Measurements from ENCODE around the gene CTBP2. TPM values are rescaled to one million over a fixed set of nuclear protein-coding genes. Genes with fewer than 3 reads are reported as not detected.
A peak's percentile ranks its signal among the peaks of the same experiment; 100 is the strongest.

The CTBP2 gene
- total RNA-seq, 4 donors from 2014 or later, result 65.9 to 129 (median 71.2) TPM

- H3K27me3 ChIP-seq, result no peaks in the 10 kb centered on the region
- no peak for TF ChIP-seq CTCF (IDR thresholded peaks at IDR 0.05)
- no peak for TF ChIP-seq POLR2A (IDR thresholded peaks at IDR 0.05)
- H3K9me3 ChIP-seq, result no peaks in the 10 kb centered on the region
- H3K27ac ChIP-seq, result no peak overlapping the region
- DNase-seq, result peak in 1 of 2 donors; percentile 11
- H3K4me1 ChIP-seq, result peaks cover 5 to 9% of the 10 kb centered on the region in 2 donors
- H3K36me3 ChIP-seq, result no peaks in the 10 kb centered on the region
- intact Hi-C loops (cut with DNase I; ENCODE audit: low total_unique reads), result no loop called here
- H3K4me3 ChIP-seq, result no peak overlapping the region
Measured at GRCh38 chr10:125103466-125103865, 56.9 kb downstream of the CTBP2 start.

DNA sequence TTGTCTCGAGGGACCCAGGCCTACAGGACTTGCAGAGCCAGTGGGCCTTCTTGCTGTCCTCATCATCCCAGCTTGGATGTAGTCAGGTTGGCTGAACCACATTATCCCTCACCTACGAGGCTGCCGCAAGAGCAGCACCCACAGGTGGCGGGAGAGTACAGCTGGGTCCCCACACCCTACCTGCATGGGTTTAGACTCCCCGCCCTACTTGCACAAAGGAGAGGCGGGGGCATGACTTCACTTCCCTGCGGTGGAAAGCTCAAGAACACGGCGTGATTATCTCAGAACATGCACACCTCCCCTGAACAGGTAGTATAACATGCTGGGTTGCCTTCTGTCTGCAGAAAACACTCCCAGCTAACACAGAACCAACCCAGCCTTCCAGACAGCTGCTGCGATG lies 57.5 kb downstream of the CTBP2 start:
- Histone ChIP-seq H3K27me3 (no peaks in the 10 kb centered on the region), H3K4me1 (peaks cover 5 to 9% of the 10 kb centered on the region in 2 donors), H3K9me3 (no peaks in the 10 kb centered on the region), H3K4me3 (no peak overlapping the region), H3K36me3 (no peaks in the 10 kb centered on the region), H3K27ac (no peak overlapping the region)
- peak in 1 of 2 donors; percentile 9 for DNase-seq
- TF ChIP-seq CTCF (IDR thresholded peaks at IDR 0.05), result no peak
- no peak for TF ChIP-seq POLR2A (IDR thresholded peaks at IDR 0.05)
- intact Hi-C loops (cut with DNase I; ENCODE audit: low total_unique reads), result no loop called here

DNA sequence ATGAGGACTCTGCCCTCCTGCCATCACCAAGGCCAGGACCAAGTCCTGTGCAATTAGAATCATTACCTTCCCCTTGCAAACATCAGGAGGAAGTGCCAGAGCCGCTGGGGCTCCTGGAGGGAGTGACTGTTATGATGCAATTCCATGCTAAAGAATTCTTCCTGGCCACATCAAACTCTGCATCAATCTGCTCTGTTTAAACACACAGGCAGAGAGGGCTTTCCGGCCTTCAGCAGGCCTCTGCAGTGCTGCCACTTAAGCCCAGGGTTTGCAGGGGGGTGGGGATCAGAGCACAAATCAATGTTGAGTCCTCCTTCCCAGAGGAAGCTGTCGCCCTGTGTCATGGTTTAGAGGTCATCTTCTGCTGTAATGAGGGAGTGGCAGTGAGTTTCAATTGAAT lies 58.1 kb downstream of the CTBP2 start:
- no peak overlapping the region for H3K27ac ChIP-seq
- peaks cover 5 to 9% of the 10 kb centered on the region in 2 donors for H3K4me1 ChIP-seq
- H3K4me3 ChIP-seq, result no peak overlapping the region
- no peaks in the 10 kb centered on the region for H3K36me3 ChIP-seq
- H3K9me3 ChIP-seq, result no peaks in the 10 kb centered on the region
- no peaks in the 10 kb centered on the region for H3K27me3 ChIP-seq
- intact Hi-C loops (cut with DNase I; ENCODE audit: low total_unique reads), result no loop called here
- peak in 1 of 2 donors; percentile 10 for DNase-seq
- TF ChIP-seq POLR2A (IDR thresholded peaks at IDR 0.05) (no peak), CTCF (IDR thresholded peaks at IDR 0.05) (no peak)

DNA sequence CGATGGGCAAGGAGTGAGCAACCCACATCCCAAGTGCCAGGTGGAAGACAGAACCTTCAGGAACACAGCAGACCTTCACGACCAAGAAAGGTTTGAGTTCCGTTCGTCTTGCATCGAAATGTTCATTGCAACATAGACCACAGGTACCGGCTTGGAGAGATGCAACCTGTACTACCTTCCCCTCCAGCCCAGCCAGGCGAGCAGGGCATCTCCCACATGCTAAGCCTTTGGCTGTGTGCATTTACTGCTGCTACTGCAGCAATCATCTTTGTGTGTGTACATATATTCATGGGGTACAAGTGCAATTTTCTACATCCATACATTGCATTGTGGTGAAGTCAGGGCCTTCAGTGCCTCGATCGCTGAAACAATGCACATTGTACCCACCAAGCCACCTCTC lies 58.8 kb downstream of the CTBP2 start:
- no peak for DNase-seq
- Histone ChIP-seq H3K4me1 (peaks cover 5 to 9% of the 10 kb centered on the region in 2 donors), H3K9me3 (no peaks in the 10 kb centered on the region), H3K36me3 (no peaks in the 10 kb centered on the region), H3K4me3 (no peak overlapping the region), H3K27ac (no peak overlapping the region), H3K27me3 (no peaks in the 10 kb centered on the region)
- intact Hi-C loops (cut with DNase I; ENCODE audit: low total_unique reads), result no loop called here
- TF ChIP-seq CTCF (IDR thresholded peaks at IDR 0.05), result no peak
- TF ChIP-seq POLR2A (IDR thresholded peaks at IDR 0.05), result no peak

GRCh38 chr10:125101049-125101448 lies 59.3 kb downstream of the CTBP2 start:
- intact Hi-C loops (cut with DNase I; ENCODE audit: low total_unique reads), result no loop called here
- Histone ChIP-seq H3K4me1 (peaks cover 5 to 9% of the 10 kb centered on the region in 2 donors), H3K36me3 (no peaks in the 10 kb centered on the region), H3K27me3 (no peaks in the 10 kb centered on the region), H3K9me3 (no peaks in the 10 kb centered on the region), H3K27ac (no peak overlapping the region), H3K4me3 (no peak overlapping the region)
- DNase-seq, result no peak
- TF ChIP-seq CTCF (IDR thresholded peaks at IDR 0.05), result no peak
- TF ChIP-seq POLR2A (IDR thresholded peaks at IDR 0.05), result no peak
